ENCODE measurements around the gene CCDC3.
A peak's percentile ranks its signal among the peaks of the same experiment; 100 is the strongest.

Gene CCDC3

GRCh38 chr10:12852687-12853086, 148.8 kb downstream of the CCDC3 start:
- no peak for TF ChIP-seq CTCF (IDR thresholded peaks at IDR 0.05; ENCODE audit: control insufficient read depth, extremely low read depth, insufficient read depth)
- DNase-seq (ENCODE audit: low read depth), result no peak
- H3K4me3 ChIP-seq (ENCODE audit: low read depth, low read length), result no peak overlapping the region

GRCh38 chr10:12849319-12850181, 152.0 kb downstream of the CCDC3 start:
- TF ChIP-seq CTCF (IDR thresholded peaks at IDR 0.05; ENCODE audit: control insufficient read depth, extremely low read depth, insufficient read depth), result no peak
- H3K4me3 ChIP-seq (ENCODE audit: low read depth, low read length), result no peak overlapping the region
- DNase-seq (ENCODE audit: low read depth), result peak; percentile 21

GRCh38 chr10:12848439-12849173, 152.9 kb downstream of the CCDC3 start:
- TF ChIP-seq CTCF (IDR thresholded peaks at IDR 0.05; ENCODE audit: control insufficient read depth, extremely low read depth, insufficient read depth), result no peak
- no peak overlapping the region for H3K4me3 ChIP-seq (ENCODE audit: low read depth, low read length)
- no peak for DNase-seq (ENCODE audit: low read depth)

- no peak overlapping the region for H3K4me3 ChIP-seq (ENCODE audit: low read depth, low read length)
- no peak for TF ChIP-seq CTCF (IDR thresholded peaks at IDR 0.05; ENCODE audit: control insufficient read depth, extremely low read depth, insufficient read depth)
- DNase-seq (ENCODE audit: low read depth), result no peak
These were observed 154.0 kb downstream of the CCDC3 start for GRCh38 chr10:12847361-12847975.

- DNase-seq (ENCODE audit: low read depth), result no peak
- no peak for TF ChIP-seq CTCF (IDR thresholded peaks at IDR 0.05; ENCODE audit: control insufficient read depth, extremely low read depth, insufficient read depth)
- no peak overlapping the region for H3K4me3 ChIP-seq (ENCODE audit: low read depth, low read length)
These were observed 154.8 kb downstream of the CCDC3 start for GRCh38 chr10:12846718-12847117.
